Activated CD8-positive, alpha-beta memory T cell treated with anti-CD3 and anti-CD28 coated beads for 36 hours (primary cell): ENCODE data around the gene APOL4. TPM values are rescaled to one million over a fixed set of nuclear protein-coding genes. Genes with fewer than 3 reads are reported as not detected.

Source experiments
- CTCF ChIA-PET: fragments of 350-600 bp; sonication (Branson Sonifier 250); formaldehyde crosslinking; loops from one replicate; lab custom pipeline; 2021; ENCODE audit warnings: antibody characterized with exemption; lab: Charles Lee
- POLR2A ChIA-PET: fragments of 350-600 bp; sonication (Branson Sonifier 250); formaldehyde crosslinking; loops from one replicate; lab custom pipeline; 2021; ENCODE audit warnings: antibody characterized with exemption; lab: Charles Lee
- total RNA-seq, 2 experiments: library from RNA; stranded (reverse); gene quantifications; one replicate each; pipeline ENCODE4 v1.2.3, GENCODE V29; 2021

The APOL4 gene
- total RNA-seq, 2 experiments from 2014 or later = 0.63 to 0.84 TPM

GRCh38 chr22:36151006-36151595, 50.5 kb downstream of the APOL4 start:
- POLR2A ChIA-PET = interaction anchor here (0.9 kb wide), 1 partner anchor 9 kb away, joined by 3 read pairs; the partner anchor contains the start of gene APOL3

GRCh38 chr22:36149441-36149840, 52.2 kb downstream of the APOL4 start:
- CTCF ChIA-PET = interaction anchor here (1.1 kb wide), 1 partner anchor 21 kb away, joined by 3 read pairs; no protein-coding TSS in a partner anchor

More at GRCh38 chr22:36151006-36151595, 50.5 kb downstream of the APOL4 start:
- CTCF ChIA-PET = interaction anchor here (1.1 to 1.3 kb wide), 2 partner anchors 32 to 142 kb away, joined by 3 read pairs; no protein-coding TSS in a partner anchor

GRCh38 chr22:36148411-36148810, 53.2 kb downstream of the APOL4 start:
- CTCF ChIA-PET = interaction anchor here (1.1 kb wide), 1 partner anchor 20 kb away, joined by 3 read pairs; no protein-coding TSS in a partner anchor

More at GRCh38 chr22:36149441-36149840, 52.2 kb downstream of the APOL4 start:
- POLR2A ChIA-PET = no interaction called here

GRCh38 chr22:36147196-36147791, 54.3 kb downstream of the APOL4 start:
- ChIA-PET POLR2A (no interaction called here), CTCF (no interaction called here)

More at GRCh38 chr22:36148411-36148810, 53.2 kb downstream of the APOL4 start:
- POLR2A ChIA-PET = no interaction called here

GRCh38 chr22:36145881-36146280, 55.7 kb downstream of the APOL4 start:
- ChIA-PET POLR2A (no interaction called here), CTCF (interaction anchor here (1.7 to 4.8 kb wide), 3 partner anchors 10 to 36 kb away, joined by 4 to 38 read pairs (median 10); no protein-coding TSS in a partner anchor)

- ChIA-PET POLR2A (interaction anchor here (0.9 kb wide), 1 partner anchor 33 kb away, joined by 3 read pairs; no protein-coding TSS in a partner anchor), CTCF (interaction anchor here (0.6 to 4.8 kb wide), 11 partner anchors 8 to 867 kb away, joined by 3 to 38 read pairs (median 3); no protein-coding TSS in a partner anchor)
These were observed 56.6 kb downstream of the APOL4 start for GRCh38 chr22:36144886-36145541.

GRCh38 chr22:36143956-36144355, 57.7 kb downstream of the APOL4 start:
- ChIA-PET CTCF (interaction anchor here (1.4 to 4.8 kb wide), 4 partner anchors 12 to 38 kb away, joined by 3 to 38 read pairs (median 12); no protein-coding TSS in a partner anchor), POLR2A (no interaction called here)

GRCh38 chr22:36143066-36143815, 58.4 kb downstream of the APOL4 start:
- ChIA-PET CTCF (interaction anchor here (4.8 kb wide), 1 partner anchor 39 kb away, joined by 38 read pairs; no protein-coding TSS in a partner anchor), POLR2A (no interaction called here)

GRCh38 chr22:36141481-36141880, 60.1 kb downstream of the APOL4 start:
- POLR2A ChIA-PET = no interaction called here
- CTCF ChIA-PET = interaction anchor here (0.7 kb wide), 1 partner anchor 24 kb away, joined by 3 read pairs; no protein-coding TSS in a partner anchor

Other genes starting within 250 kb of the APOL4 start
- gene RBFOX2, start 173.0 kb downstream of the APOL4 start, total RNA-seq = 1 to 10 TPM; 6.6 to 7.1 TPM
- 10 to 100 TPM; 32.7 to 33.2 TPM for gene APOL3, start 41.1 kb downstream of the APOL4 start, total RNA-seq
- 10 to 100 TPM; 60.2 to 61.2 TPM for gene APOL2, start 37.7 kb upstream of the APOL4 start, total RNA-seq
- 10 to 100 TPM; 33.0 to 35.6 TPM for gene APOL1, start 51.3 kb upstream of the APOL4 start, total RNA-seq
- 100 to 1,000 TPM; 616 to 642 TPM for gene MYH9, start 186.2 kb upstream of the APOL4 start, total RNA-seq